D721Med (cell line): ENCODE measurements around the gene SDHAF1.
A peak's percentile ranks its signal among the peaks of the same experiment; 100 is the strongest.
"Not testable (repeated sequence)": the region's sequence is repeated elsewhere in the genome, so short reads cannot be mapped to it uniquely, and the experiment has no call there.

Experiments used
- DNase-seq: peaks from one replicate; pipeline ENCODE4 v3.0.0; 2011; ENCODE audit warnings: low spot score; ENCODE audit not compliant: insufficient read length
- FAIRE-seq: peaks from 2 replicates; lab custom pipeline; 2011; peaks lifted over from hg19 to GRCh38; lab: Jason Lieb, UNC
- TF ChIP-seq, protein P1 (sequence below): IDR thresholded peaks from 2 replicates; pipeline ENCODE4 v1.5.1; 2012; ENCODE audit warnings: mild to moderate bottlenecking, control low read depth; ENCODE audit not compliant: insufficient read depth; ENCODE audit errors: missing control alignments

Gene SDHAF1

DNA sequence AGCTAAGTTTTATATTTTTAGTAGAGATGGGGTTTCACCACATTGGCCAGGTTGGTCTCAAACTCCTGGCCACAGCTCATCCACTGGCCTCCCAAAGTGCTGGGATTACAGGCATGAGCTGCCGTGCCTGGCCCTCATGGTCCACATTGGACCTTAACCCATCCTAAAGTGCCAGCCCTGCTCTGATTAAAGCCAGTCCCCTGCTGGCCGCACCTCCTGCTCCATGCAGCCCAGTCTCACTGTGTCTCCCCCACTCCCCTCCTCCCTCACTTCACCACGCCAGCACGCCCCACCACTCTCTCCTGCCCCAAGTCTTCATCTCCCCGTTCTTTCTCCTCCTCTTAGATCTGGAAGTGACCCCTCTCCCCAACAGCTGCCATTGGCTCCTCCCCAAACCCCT is 16.7 kb upstream of the SDHAF1 start:
- TF ChIP-seq, protein P1, sequence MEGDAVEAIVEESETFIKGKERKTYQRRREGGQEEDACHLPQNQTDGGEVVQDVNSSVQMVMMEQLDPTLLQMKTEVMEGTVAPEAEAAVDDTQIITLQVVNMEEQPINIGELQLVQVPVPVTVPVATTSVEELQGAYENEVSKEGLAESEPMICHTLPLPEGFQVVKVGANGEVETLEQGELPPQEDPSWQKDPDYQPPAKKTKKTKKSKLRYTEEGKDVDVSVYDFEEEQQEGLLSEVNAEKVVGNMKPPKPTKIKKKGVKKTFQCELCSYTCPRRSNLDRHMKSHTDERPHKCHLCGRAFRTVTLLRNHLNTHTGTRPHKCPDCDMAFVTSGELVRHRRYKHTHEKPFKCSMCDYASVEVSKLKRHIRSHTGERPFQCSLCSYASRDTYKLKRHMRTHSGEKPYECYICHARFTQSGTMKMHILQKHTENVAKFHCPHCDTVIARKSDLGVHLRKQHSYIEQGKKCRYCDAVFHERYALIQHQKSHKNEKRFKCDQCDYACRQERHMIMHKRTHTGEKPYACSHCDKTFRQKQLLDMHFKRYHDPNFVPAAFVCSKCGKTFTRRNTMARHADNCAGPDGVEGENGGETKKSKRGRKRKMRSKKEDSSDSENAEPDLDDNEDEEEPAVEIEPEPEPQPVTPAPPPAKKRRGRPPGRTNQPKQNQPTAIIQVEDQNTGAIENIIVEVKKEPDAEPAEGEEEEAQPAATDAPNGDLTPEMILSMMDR: no peak
- FAIRE-seq (no peak), DNase-seq (no peak)

DNA sequence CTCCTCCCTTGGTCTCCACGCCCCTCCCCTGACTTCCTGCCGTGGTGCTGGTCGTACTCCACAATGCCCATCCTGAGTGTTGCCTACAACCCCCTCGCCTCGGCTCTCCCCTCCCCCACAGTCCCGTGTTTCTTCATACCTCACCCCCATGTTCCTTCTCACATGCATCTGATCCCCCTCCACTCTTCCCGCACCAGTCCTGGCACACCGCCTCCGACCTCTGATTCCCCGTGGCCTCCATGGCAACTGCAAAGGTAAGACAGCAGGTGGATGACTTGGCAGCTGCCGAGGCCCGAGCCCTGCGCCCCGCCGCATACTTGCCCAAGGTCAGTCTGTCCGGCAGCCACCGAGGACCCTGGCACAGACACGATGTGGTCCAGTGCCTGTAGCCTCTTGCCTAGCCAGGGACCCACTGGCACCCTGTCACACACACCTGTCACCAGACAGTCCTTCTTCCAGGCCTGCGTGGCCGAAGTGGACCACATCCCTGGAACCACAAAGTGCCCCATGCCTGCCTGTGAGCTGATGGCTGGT is 16.1 kb upstream of the SDHAF1 start:
- TF ChIP-seq, protein P1: no peak
- FAIRE-seq (no peak), DNase-seq (no peak)

DNA sequence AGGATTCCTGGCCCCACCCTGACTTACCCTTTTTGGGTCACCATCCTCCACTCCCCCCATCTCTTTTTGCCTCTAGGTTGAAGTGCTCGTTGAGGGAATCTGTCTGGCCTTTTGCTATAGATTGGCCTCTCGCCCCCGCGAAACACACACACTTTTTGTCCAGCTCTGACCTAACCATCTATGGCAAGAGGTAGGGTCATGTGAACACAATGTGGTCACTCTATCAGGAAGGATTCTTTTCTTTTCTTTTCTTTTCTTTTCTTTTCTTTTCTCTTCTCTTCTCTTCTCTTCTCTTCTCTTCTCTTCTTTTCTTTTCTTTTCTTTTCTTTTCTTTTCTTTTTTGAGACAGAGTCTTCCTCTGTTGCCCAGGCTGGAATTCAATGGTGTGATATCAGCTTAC is 14.0 kb upstream of the SDHAF1 start:
- FAIRE-seq, DNase-seq: not testable (repeated sequence)

DNA sequence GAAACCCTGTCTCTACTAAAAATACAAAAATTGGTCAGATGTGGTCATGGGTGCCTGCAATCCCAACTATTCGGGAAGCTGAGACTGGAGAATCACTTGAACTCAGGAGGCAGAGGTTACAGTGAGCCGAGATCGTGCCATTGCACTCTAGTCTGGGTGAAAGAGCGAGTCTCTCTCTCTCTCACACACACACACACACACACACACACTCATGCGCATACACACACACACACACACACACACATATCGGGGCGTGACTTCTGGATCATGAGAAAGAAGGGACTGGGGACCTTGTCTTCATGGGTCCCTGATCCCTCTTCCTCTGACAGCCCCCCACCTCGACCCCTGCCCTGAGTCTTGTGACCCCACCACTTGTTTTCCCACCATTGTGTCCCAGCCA is 11.8 kb upstream of the SDHAF1 start:
- DNase-seq (no peak), FAIRE-seq (no peak)
- TF ChIP-seq, protein P1: no peak

DNA sequence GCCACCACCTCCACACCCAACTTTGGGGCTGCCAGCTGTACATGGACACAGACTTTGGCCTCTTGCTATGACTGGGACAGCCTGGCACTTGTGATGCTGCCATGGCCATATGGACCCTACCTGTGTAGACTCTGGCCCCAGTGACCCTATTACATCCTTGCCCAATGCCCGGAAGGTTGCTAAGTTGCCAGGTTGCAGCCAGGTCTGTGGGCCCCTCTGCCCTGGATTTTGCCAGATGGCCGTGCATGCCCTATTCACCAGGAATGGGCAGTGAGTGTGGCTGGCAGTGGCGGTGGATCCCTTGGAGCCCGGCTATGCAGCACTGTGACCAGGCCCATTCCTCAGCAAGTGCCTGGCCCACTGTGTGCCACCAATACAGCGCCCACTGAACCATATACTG is 8.9 kb upstream of the SDHAF1 start:
- FAIRE-seq (no peak), DNase-seq (no peak)
- TF ChIP-seq, protein P1: no peak

DNA sequence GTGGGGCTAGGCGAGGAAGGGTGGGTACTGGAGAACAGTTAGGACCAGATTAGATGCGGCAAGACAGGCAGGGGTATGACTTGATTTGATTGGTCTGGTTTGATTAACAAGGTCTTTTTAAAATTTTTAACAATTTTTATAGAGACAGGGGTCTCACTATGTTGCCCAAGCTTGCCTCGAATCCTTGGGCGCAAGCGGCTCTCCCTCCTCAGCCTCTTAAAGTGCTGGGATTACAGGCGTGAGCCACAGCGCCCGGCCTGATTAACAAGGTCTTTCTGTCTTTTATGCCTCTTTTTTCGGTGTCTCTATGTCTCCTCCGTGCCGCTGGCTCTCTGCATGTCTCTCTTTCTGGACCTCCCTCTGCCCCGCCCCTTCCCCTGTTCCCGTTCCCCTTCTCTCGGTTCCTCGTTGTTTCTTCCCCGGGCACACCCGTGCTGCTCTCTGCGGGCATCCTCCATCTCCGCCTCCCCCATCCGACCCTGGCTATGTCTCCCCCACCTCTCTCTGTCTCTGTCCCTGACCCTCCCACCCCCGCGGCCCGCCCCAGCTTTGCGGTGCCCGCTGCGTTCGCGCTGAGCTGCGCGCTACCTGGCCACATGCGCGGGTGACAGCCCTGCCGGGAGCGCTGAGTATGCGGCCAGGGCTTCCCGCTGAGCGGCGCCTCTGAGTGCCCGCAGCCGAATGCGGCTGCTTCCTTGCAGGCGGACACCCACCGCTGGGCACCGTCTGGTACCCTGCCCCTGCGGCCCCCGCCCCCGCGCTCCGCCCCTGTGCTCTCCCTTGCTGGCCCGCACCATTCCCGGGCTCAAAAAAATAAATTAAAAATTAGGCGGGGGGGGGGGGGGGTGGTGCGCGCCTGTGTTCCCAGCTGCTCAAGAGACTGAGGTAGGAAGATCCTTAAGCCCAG is 8.1 kb upstream of the SDHAF1 start:
- TF ChIP-seq, protein P1: no peak
- DNase-seq (peak; percentile 67), FAIRE-seq (no peak)

DNA sequence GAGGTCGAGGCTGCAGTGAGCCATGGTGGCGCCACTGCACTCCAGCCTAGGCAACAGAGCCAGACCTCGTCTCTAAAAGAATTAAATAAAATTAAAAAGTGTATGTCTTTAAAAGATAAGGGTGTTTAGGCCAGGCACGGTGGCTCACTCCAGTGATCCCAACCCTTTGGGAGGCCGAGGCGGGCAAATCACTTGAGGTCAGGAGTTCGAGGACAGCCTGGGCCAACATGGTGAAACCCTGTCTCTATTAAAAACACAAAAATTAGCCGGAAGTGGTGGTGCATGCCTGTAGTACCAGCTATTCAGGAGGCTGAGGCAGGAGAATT is 7.5 kb upstream of the SDHAF1 start:
- FAIRE-seq: no peak

More for the DNA sequence above, 7.5 kb upstream of the SDHAF1 start:
- DNase-seq: no peak
- TF ChIP-seq, protein P1: peak; percentile 18
